ENCODE data around the gene EMC6.

- no peak for TF ChIP-seq CTCF (IDR thresholded peaks at IDR 0.05)
- TF ChIP-seq POLR2A (IDR thresholded peaks at IDR 0.05), result no peak
Observed at GRCh38 chr17:3678821-3679530, 10.4 kb downstream of the EMC6 start.
